BE2C (cell line): ENCODE data around the gene ERMARD.

Experiments
- DNase-seq: peaks from one replicate; pipeline ENCODE4 v3.0.0-alpha.2; 2020
- H3K27me3 ChIP-seq: fragments of 250-450 bp; sonication (Bioruptor Pico); 2 replicates; pipeline ENCODE4 v1.5.1; 2020; ENCODE audit warnings: mild to moderate bottlenecking
- H3K36me3 ChIP-seq: fragments of 250-450 bp; sonication (Bioruptor Pico); 2 replicates; pipeline ENCODE4 v1.5.1; 2020; ENCODE audit warnings: mild to moderate bottlenecking
- H3K4me1 ChIP-seq: fragments of 250-450 bp; sonication (Bioruptor Pico); 2 replicates; pipeline ENCODE4 v1.5.1; 2020
- H3K4me3 ChIP-seq: 2 replicates; pipeline ENCODE4 v1.5.1; 2011; ENCODE audit warnings: low read depth, low read length
- H3K9me3 ChIP-seq: fragments of 250-450 bp; sonication (Bioruptor Pico); 2 replicates; pipeline ENCODE4 v1.5.1; 2020
- TF ChIP-seq, protein P1 (sequence below): IDR thresholded peaks from 2 replicates; pipeline ENCODE4 v1.5.1; 2012; ENCODE audit warnings: mild to moderate bottlenecking, low read depth, low read length

ERMARD gene

DNA sequence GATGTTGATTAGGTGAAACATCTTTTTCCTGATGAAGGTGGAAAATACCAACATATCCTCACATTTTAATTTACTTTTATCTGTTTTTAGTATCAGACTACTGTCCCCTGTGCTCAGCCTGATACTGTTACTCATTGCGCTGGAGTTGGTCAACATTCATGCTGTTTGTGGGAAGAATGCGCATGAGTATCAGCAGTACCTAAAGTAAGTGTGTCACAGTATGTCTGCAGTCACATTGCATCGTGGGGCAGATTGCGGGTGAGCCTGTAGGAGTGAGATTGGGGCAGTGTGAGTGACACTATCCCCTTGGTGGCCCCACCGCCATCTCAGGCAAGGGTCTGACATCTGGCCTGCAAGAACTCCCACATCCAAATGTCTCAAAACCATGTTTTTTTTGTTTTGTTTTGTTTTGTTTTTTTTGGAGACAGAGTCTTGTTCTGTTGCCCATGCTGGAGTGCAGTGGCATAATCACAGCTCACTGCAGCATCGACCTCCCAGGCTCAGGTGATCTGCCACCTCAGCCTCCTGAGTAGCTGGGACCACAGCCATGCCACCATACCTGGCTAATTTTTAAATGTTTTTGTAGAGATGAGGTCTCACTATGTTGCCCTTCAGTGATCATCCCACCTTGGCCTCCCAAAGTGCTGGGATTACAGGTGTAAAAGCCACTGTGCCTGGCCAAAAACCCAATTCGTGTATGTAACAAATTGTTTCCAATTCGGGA is 27.8 kb downstream of the ERMARD start:
- H3K4me3 ChIP-seq, result no peak overlapping the region
- no peaks in the 10 kb centered on the region for H3K9me3 ChIP-seq
- H3K27me3 ChIP-seq, result no peaks in the 10 kb centered on the region
- DNase-seq, result no peak
- no peaks in the 10 kb centered on the region for H3K4me1 ChIP-seq
- no peaks in the 10 kb centered on the region for H3K36me3 ChIP-seq
- TF ChIP-seq, protein P1, sequence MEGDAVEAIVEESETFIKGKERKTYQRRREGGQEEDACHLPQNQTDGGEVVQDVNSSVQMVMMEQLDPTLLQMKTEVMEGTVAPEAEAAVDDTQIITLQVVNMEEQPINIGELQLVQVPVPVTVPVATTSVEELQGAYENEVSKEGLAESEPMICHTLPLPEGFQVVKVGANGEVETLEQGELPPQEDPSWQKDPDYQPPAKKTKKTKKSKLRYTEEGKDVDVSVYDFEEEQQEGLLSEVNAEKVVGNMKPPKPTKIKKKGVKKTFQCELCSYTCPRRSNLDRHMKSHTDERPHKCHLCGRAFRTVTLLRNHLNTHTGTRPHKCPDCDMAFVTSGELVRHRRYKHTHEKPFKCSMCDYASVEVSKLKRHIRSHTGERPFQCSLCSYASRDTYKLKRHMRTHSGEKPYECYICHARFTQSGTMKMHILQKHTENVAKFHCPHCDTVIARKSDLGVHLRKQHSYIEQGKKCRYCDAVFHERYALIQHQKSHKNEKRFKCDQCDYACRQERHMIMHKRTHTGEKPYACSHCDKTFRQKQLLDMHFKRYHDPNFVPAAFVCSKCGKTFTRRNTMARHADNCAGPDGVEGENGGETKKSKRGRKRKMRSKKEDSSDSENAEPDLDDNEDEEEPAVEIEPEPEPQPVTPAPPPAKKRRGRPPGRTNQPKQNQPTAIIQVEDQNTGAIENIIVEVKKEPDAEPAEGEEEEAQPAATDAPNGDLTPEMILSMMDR, result no peak

DNA sequence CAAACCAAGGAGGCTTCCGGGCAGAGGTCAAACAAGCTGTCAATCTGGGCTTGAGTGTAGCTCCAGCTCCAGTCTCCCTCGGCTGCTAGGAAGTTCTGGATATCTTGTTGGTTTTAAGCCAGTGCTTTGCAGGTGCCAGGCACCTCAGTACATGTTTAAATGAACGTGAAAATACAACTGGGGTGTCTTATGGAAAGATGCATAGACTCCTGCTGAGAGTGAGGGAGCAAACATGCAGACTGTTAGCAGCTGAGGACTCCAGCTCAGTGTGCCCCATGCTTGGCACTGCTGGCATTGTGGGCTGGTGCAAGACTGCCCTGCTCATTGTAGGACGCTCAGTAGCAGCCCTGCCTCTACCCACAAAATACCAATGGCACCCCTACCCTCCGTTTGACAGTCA is 28.5 kb downstream of the ERMARD start:
- H3K36me3 ChIP-seq, result no peaks in the 10 kb centered on the region
- H3K4me3 ChIP-seq, result no peak overlapping the region
- TF ChIP-seq, protein P1, result no peak
- no peaks in the 10 kb centered on the region for H3K4me1 ChIP-seq
- no peak for DNase-seq
- no peaks in the 10 kb centered on the region for H3K9me3 ChIP-seq
- no peaks in the 10 kb centered on the region for H3K27me3 ChIP-seq

DNA sequence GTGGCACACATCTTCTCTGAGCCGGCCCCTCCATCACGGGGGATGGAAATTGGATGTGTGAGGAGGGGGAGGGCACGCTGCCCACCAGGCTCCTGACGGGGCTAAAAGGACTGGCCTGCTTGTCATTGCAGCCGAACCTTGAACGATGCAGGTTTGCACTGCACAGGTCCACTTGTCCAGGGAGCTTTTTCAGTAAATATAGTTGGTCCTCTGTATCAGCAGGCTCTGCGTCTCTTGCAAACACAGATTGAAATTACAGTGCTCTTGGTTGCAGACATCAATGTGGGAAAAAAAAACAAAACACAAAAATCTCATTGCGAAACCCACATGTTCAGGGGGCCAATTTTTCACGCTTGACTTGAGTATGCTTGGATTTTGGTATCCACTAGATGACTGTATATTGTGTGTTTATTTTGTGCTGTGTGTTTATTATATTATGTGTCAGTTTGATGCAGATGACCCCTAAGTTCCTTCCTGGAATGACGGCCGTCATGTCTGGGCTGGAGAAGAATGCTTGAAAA is 29.2 kb downstream of the ERMARD start:
- no peaks in the 10 kb centered on the region for H3K9me3 ChIP-seq
- H3K4me3 ChIP-seq, result no peak overlapping the region
- no peak for DNase-seq
- TF ChIP-seq, protein P1, result no peak
- no peaks in the 10 kb centered on the region for H3K27me3 ChIP-seq
- no peaks in the 10 kb centered on the region for H3K36me3 ChIP-seq
- no peaks in the 10 kb centered on the region for H3K4me1 ChIP-seq

DNA sequence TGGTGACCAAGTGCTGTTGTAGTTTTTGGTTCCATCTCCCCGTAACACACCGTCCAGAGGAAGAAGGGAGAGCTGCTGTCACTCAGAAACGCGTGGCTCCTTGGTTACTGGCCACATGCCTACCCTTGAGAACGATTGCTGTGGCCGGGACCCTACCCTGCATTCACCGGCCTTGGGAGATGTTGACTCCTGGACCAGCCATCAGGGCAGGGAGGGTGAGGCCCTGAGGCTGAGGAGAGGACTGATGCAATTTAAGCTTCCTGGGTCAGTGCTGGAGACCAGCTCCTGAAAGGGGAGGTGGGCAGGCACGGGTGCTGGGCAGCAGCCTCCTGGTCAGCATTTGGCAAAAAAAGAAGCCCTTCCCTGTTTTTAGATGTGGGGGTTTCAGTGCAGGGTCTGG is 31.5 kb downstream of the ERMARD start:
- DNase-seq, result no peak

DNA sequence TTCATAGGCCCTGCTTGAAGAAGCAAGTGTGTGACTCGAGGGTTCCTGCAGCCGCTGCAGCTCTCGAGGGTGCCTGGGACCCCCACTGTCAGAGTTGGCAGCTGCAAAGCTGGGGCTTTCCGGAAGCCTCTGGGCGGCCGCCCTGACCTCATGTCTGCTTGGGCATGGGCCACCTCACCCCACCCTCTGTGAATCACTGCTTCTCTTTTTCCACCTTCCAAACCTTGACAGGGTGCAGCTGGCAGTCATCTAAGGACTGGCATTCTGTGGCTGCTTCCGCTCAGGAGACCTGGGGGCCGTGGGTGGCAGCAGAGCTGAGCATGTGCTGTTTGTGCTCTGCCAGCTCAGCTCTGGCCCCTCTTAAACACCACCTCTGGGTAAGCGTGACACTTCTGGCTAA is 32.0 kb downstream of the ERMARD start:
- TF ChIP-seq, protein P1, result no peak
- Histone ChIP-seq H3K36me3 (no peaks in the 10 kb centered on the region), H3K9me3 (no peaks in the 10 kb centered on the region), H3K4me1 (no peaks in the 10 kb centered on the region), H3K27me3 (no peaks in the 10 kb centered on the region), H3K4me3 (no peak overlapping the region)
- no peak for DNase-seq

More for the DNA sequence above, 31.5 kb downstream of the ERMARD start:
- TF ChIP-seq, protein P1, result no peak
- Histone ChIP-seq H3K4me3 (no peak overlapping the region), H3K4me1 (no peaks in the 10 kb centered on the region), H3K27me3 (no peaks in the 10 kb centered on the region), H3K36me3 (no peaks in the 10 kb centered on the region), H3K9me3 (no peaks in the 10 kb centered on the region)
